GM12878 (cell line): ENCODE measurements around the gene SERPING1. TPM values are rescaled to one million over a fixed set of nuclear protein-coding genes. Genes with fewer than 3 reads are reported as not detected.

Experiments
- ATAC-seq: fragments of 200-7000 bp; cut with Tn5 transposase; 3 replicates; pipeline ENCODE4 v1.9.1; 2020; ENCODE audit warnings: mild to moderate bottlenecking, moderate library complexity
- BruUV-seq: library from RNA; stranded (reverse); fragments of 400-500 nt; replicated peaks from 2 replicates; lab custom pipeline; 2021; lab: Mats Ljungman, UMichigan
- CTCF ChIA-PET: fragments of 300-600 bp; sonication (Branson Sonifier 250); formaldehyde crosslinking; extraction: SDS; loops from one replicate; lab custom pipeline; 2021; ENCODE audit warnings: inconsistent platforms; lab: Yijun Ruan, JAX
- POLR2A ChIA-PET: fragments of 350-600 bp; formaldehyde crosslinking; extraction: SDS; loops from one replicate; lab custom pipeline; 2021; ENCODE audit warnings: inconsistent platforms; lab: Charles Lee
- RAD21 ChIA-PET: fragments of 300-600 bp; sonication (Branson Sonifier 250); formaldehyde crosslinking; loops from one replicate; lab custom pipeline; 2023; ENCODE audit warnings: antibody characterized with exemption; ENCODE audit not compliant: unreplicated experiment; lab: Charles Lee
- SMC1A ChIA-PET: fragments of 300-600 bp; sonication (Branson Sonifier 250); formaldehyde crosslinking; loops from one replicate; lab custom pipeline; 2023; ENCODE audit not compliant: unreplicated experiment, uncharacterized antibody; lab: Charles Lee
- DNase-seq: peaks from one replicate; pipeline ENCODE4 v3.0.0-alpha.2; 2011; ENCODE audit warnings: low read depth, low spot score
- FAIRE-seq: peaks from 3 replicates; lab custom pipeline; 2011; peaks lifted over from hg19 to GRCh38; lab: Jason Lieb, UNC
- H2AFZ ChIP-seq: 2 replicates; pipeline ENCODE4 v1.6.0; 2011; ENCODE audit warnings: low read depth, low read length, control low read depth; ENCODE audit not compliant: control insufficient read depth
- H3K27ac ChIP-seq: 2 replicates; pipeline ENCODE4 v1.5.1; 2011; ENCODE audit warnings: control low read depth; ENCODE audit not compliant: control insufficient read depth, insufficient read depth
- H3K27me3 ChIP-seq, 2 experiments: replicated peaks in 1 of 2; 2 replicates each; pipeline versions ENCODE4 v1.6.0 to v1.6.1; 2011; ENCODE audit warnings: low read length in 1 of 2; ENCODE audit not compliant: control insufficient read depth in 2 of 2, insufficient read depth in 2 of 2
- H3K36me3 ChIP-seq, 2 experiments: 2 replicates each; pipeline ENCODE4 v1.5.1; 2011; ENCODE audit warnings: low read length in 1 of 2; ENCODE audit not compliant: control insufficient read depth in 2 of 2, insufficient read depth in 2 of 2
- H3K4me1 ChIP-seq: 2 replicates; pipeline ENCODE4 v1.6.1; 2011; ENCODE audit warnings: mild to moderate bottlenecking, low read length, moderate library complexity, mixed read lengths; ENCODE audit not compliant: control insufficient read depth, insufficient read depth
- H3K4me2 ChIP-seq: 2 replicates; pipeline ENCODE4 v1.6.0; 2011; ENCODE audit warnings: control low read depth; ENCODE audit not compliant: control insufficient read depth, insufficient read depth
- H3K4me3 ChIP-seq: fragments of 200-600 bp; sonication (generic); 2 replicates; pipeline ENCODE4 v1.5.1; 2016
- H3K79me2 ChIP-seq: 2 replicates; pipeline ENCODE4 v1.6.0; 2011; ENCODE audit warnings: low read length; ENCODE audit not compliant: control insufficient read depth, insufficient read depth
- H3K9ac ChIP-seq: 2 replicates; pipeline ENCODE4 v1.8.0; 2011; ENCODE audit warnings: low read length, control low read depth, mixed read lengths; ENCODE audit not compliant: control insufficient read depth, insufficient read depth
- H3K9me3 ChIP-seq: replicated peaks from 3 replicates; pipeline ENCODE4 v1.5.1; 2011; ENCODE audit warnings: mild to moderate bottlenecking, low read length; ENCODE audit not compliant: control insufficient read depth, insufficient read depth
- H4K20me1 ChIP-seq: 2 replicates; pipeline ENCODE4 v1.6.0; 2011; ENCODE audit not compliant: control insufficient read depth, insufficient read depth
- CHD1 ChIP-seq: IDR thresholded peaks from 2 replicates; pipeline ENCODE4 v1.6.1; 2012; ENCODE audit warnings: low read depth, low read length, improper control_type of control experiment
- GATAD2B ChIP-seq: fragments of 450-650 bp; conservative IDR thresholded peaks from 2 replicates; pipeline ENCODE4 v1.6.1; 2017; ENCODE audit warnings: low read depth, mild to moderate bottlenecking, moderate library complexity
- MEF2B ChIP-seq: fragments of 450-650 bp; IDR thresholded peaks from 2 replicates; pipeline ENCODE4 v1.6.1; 2018; ENCODE audit warnings: mild to moderate bottlenecking, moderate library complexity; ENCODE audit not compliant: partially characterized antibody, poor library complexity, severe bottlenecking
- NR2F1 ChIP-seq: fragments of 450-650 bp; conservative IDR thresholded peaks from 2 replicates; pipeline ENCODE4 v1.6.1; 2017; ENCODE audit warnings: mild to moderate bottlenecking
- PBX3 ChIP-seq: IDR thresholded peaks from 2 replicates; pipeline ENCODE4 v1.6.1; 2011; ENCODE audit warnings: mild to moderate bottlenecking, low read depth, low read length, moderate library complexity; ENCODE audit not compliant: insufficient replicate concordance
- PRDM15 ChIP-seq: fragments of 450-650 bp; formaldehyde crosslinking; IDR thresholded peaks from 2 replicates; pipeline ENCODE4 v1.4.0; 2020; ENCODE audit warnings: mild to moderate bottlenecking, moderate library complexity
- SMAD1 ChIP-seq: fragments of 450-650 bp; IDR thresholded peaks from 2 replicates; pipeline ENCODE4 v1.6.1; 2018; ENCODE audit warnings: mild to moderate bottlenecking, low read depth; ENCODE audit not compliant: partially characterized antibody
- SREBF2 ChIP-seq: IDR thresholded peaks from 2 replicates; pipeline ENCODE4 v1.6.1; 2012; ENCODE audit warnings: mild to moderate bottlenecking, low read length
- ZBTB33 ChIP-seq: fragments of 450-650 bp; IDR thresholded peaks from 2 replicates; pipeline ENCODE4 v1.6.1; 2017; ENCODE audit warnings: mild to moderate bottlenecking
- WGBS: methylation state at CpG from one replicate; pipeline ENCODE4 v1.1.6; 2016; ENCODE audit warnings: low lambda C conversion rate; ENCODE audit not compliant: insufficient replicate concordance, insufficient coverage; ENCODE audit errors: missing lambda C conversion rate; 5-methylcytosine and 5-hydroxymethylcytosine counted together
- in situ Hi-C: fragments of 300-500 bp; cut with MboI; formaldehyde crosslinking; loops from 9 replicates; pipeline ENCODE4 v1.14.3; 2018; ENCODE audit warnings: mixed read lengths
- intact Hi-C: fragments of 100-400 bp; cut with micrococcal nuclease; formaldehyde crosslinking; loops from one replicate; pipeline ENCODE4 v1.14.2; 2022; ENCODE audit not compliant: unreplicated experiment
- polyA plus RNA-seq, 11 experiments: library from polyadenylated mRNA; depleted of rRNA in 4 of 11; unstranded in 6 of 11; stranded (reverse) in 5 of 11; fragments of >200 nt; fragmentation: Nextera tagmentation in 4 of 11; fragmentation: Illumina TruSeq in 1 of 11; extraction: Ambion mirVana in 4 of 11; extraction: Trizol in 1 of 11; gene quantifications; 1 replicate in 1 of 11; 2 replicates in 10 of 11; pipeline versions ENCODE4 v1.2.1 to v1.2.3, GENCODE V29; 2011 to 2016; ENCODE audit warnings: inconsistent platforms in 2 of 11, missing spikeins in 2 of 11, low read depth in 1 of 11
- total RNA-seq, 4 experiments: library from RNA; depleted of rRNA in 3 of 4; stranded (reverse); fragments of >200 nt in 3 of 4; fragmentation: Illumina TruSeq in 1 of 4; extraction: Trizol in 1 of 4; gene quantifications; 2 replicates each; pipeline versions ENCODE4 v1.2.1 to v1.2.3, GENCODE V29; 2013 to 2021
- TF ChIP-seq, protein P1 (sequence below): IDR thresholded peaks from 2 replicates; pipeline ENCODE4 v1.6.1; 2012; ENCODE audit warnings: low read depth, low read length, improper control_type of control experiment

The SERPING1 gene
- total and polyA plus RNA-seq, 10 of the 15 experiments (the other 5 are each of a cell fraction or from before 2014, with no cell fraction given), result 0.24 to 1.4 TPM; not detected in 8

DNA sequence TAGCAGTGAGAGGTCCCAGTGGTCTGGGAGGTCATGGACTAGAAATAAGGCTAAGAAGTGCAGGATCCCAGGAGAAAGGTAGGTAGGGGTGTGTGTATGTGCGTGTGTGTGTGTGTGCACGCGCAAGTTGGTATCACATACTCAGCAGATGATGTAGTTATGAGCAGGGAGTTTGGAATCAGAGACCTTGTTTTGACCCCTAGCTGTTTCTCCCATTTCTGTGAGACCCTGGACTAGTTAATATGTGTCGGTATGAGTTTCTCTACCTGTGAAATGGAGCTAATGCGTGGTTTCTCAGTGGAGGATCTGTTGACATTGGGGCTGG lies 1.3 kb downstream of the SERPING1 start:
- no peak for FAIRE-seq

More for the DNA sequence above, 1.3 kb downstream of the SERPING1 start:
- RAD21 ChIA-PET, result no interaction called here
- no peak overlapping the region for H3K4me2 ChIP-seq
- H3K79me2 ChIP-seq, result no peaks in the 10 kb centered on the region
- ATAC-seq (no peak), DNase-seq (no peak)
- no peak for TF ChIP-seq SREBF2
- TF ChIP-seq ZBTB33, result no peak
- TF ChIP-seq PRDM15, result no peak
- no peak for TF ChIP-seq PBX3
- TF ChIP-seq GATAD2B, result no peak
- TF ChIP-seq MEF2B, result no peak
- TF ChIP-seq NR2F1, result no peak
- no peak for TF ChIP-seq CHD1
- TF ChIP-seq, protein P1, sequence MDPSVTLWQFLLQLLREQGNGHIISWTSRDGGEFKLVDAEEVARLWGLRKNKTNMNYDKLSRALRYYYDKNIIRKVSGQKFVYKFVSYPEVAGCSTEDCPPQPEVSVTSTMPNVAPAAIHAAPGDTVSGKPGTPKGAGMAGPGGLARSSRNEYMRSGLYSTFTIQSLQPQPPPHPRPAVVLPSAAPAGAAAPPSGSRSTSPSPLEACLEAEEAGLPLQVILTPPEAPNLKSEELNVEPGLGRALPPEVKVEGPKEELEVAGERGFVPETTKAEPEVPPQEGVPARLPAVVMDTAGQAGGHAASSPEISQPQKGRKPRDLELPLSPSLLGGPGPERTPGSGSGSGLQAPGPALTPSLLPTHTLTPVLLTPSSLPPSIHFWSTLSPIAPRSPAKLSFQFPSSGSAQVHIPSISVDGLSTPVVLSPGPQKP, result no peak
- TF ChIP-seq SMAD1, result no peak
- intact Hi-C loops, result no loop called here
- H3K9me3 ChIP-seq, result no peaks in the 10 kb centered on the region
- WGBS, result 73% methylated on average over 5 of the region's 5 CpGs
- H3K4me1 ChIP-seq, result no peaks in the 10 kb centered on the region
- H3K36me3 ChIP-seq, result no peaks in the 10 kb centered on the region
- in situ Hi-C loops, result no loop called here
- SMC1A ChIA-PET, result interaction anchor here (0.9 kb wide), 1 partner anchor 42 kb away, joined by 3 read pairs; no protein-coding TSS in a partner anchor
- no peak overlapping the region for H3K27ac ChIP-seq
- BruUV-seq, result no TSS peak
- H3K27me3 ChIP-seq, result peaks cover 4 to 5% of the 10 kb centered on the region in 2 experiments
- no peak overlapping the region for H2AFZ ChIP-seq
- CTCF ChIA-PET, result interaction anchor here (1.0 to 1.2 kb wide), 2 partner anchors 42 to 45 kb away, joined by 3 to 4 read pairs; no protein-coding TSS in a partner anchor
- H3K4me3 ChIP-seq, result no peak overlapping the region
- H3K9ac ChIP-seq, result no peak overlapping the region
- POLR2A ChIA-PET, result no interaction called here
- H4K20me1 ChIP-seq, result no peaks in the 10 kb centered on the region
